Cerebellar nuclear complex (tissue), 1 donor: ENCODE results near the gene CXCL17.
"Not testable (repeated sequence)": the region's sequence is repeated elsewhere in the genome, so short reads cannot be mapped to it uniquely, and the experiment has no call there.

Source experiments
- DNase-seq, 2 experiments: peaks; one replicate each; lab custom pipeline; 2025; lab: John Stamatoyannopoulos, UW

The CXCL17 gene

GRCh38 chr19:42442833-42443232 lies at the start of gene CXCL17:
TSS of gene CXCL17 (minus strand) at chr19:42442946. CDS start at chr19:42442832, 114 bp downstream.
- DNase-seq, result no peak

GRCh38 chr19:42488783-42489521 lies 46.2 kb upstream of the CXCL17 start:
- DNase-seq, result no peak

- DNase-seq, result no peak
These were observed 45.0 kb upstream of the CXCL17 start for GRCh38 chr19:42487798-42488178.

- no peak for DNase-seq
These were observed 44.5 kb upstream of the CXCL17 start for GRCh38 chr19:42487032-42487797.

GRCh38 chr19:42485036-42485435 lies 42.3 kb upstream of the CXCL17 start:
- not testable (repeated sequence) for DNase-seq

- DNase-seq, result no peak
These were observed 37.8 kb upstream of the CXCL17 start for GRCh38 chr19:42480335-42481095.

GRCh38 chr19:42479736-42480135 lies 37.0 kb upstream of the CXCL17 start:
- no peak for DNase-seq

GRCh38 chr19:42478765-42479311 lies 36.1 kb upstream of the CXCL17 start:
- DNase-seq, result no peak

GRCh38 chr19:42477933-42478332 lies 35.2 kb upstream of the CXCL17 start:
- no peak for DNase-seq

GRCh38 chr19:42477117-42477516 lies 34.4 kb upstream of the CXCL17 start:
- DNase-seq, result no peak

- DNase-seq, result no peak
These were observed 32.6 kb upstream of the CXCL17 start for GRCh38 chr19:42475366-42475765.

- DNase-seq, result no peak
These were observed 32.0 kb upstream of the CXCL17 start for GRCh38 chr19:42474743-42475142.

GRCh38 chr19:42473686-42474085 lies 30.9 kb upstream of the CXCL17 start:
- no peak for DNase-seq

- DNase-seq, result no peak
These were observed 29.8 kb upstream of the CXCL17 start for GRCh38 chr19:42472402-42473147.

- no peak for DNase-seq
These were observed 29.0 kb upstream of the CXCL17 start for GRCh38 chr19:42471554-42472249.

- no peak for DNase-seq
These were observed 26.8 kb upstream of the CXCL17 start for GRCh38 chr19:42469311-42470235.

GRCh38 chr19:42468273-42468796 lies 25.6 kb upstream of the CXCL17 start:
- no peak for DNase-seq

GRCh38 chr19:42467183-42467760 lies 24.5 kb upstream of the CXCL17 start:
- no peak for DNase-seq

GRCh38 chr19:42466521-42467182 lies 23.9 kb upstream of the CXCL17 start:
- DNase-seq, result no peak
